GM19455 (cell line): ENCODE data around the gene LCE4A.
"Not testable (repeated sequence)": the region's sequence is repeated elsewhere in the genome, so short reads cannot be mapped to it uniquely, and the experiment has no call there.

Source experiments
- ATAC-seq: cut with Tn5 transposase; IDR thresholded peaks from one replicate; pipeline ENCODE4 v1.9.1; 2021; ENCODE audit not compliant: unreplicated experiment

LCE4A gene

GRCh38 chr1:152707860-152708259 lies at the start of gene LCE4A:
Gene LCE4A, plus strand, starts transcription at chr1:152708160. Its CDS starts 916 bp downstream, at chr1:152709076.
- ATAC-seq: no peak

GRCh38 chr1:152658649-152659048 lies 49.3 kb upstream of the LCE4A start:
- no peak for ATAC-seq

GRCh38 chr1:152663098-152663497 lies 44.9 kb upstream of the LCE4A start, which contains the start of gene LCE2D:
Gene LCE2D, plus strand, starts transcription at chr1:152663380. Its CDS starts 726 bp downstream, at chr1:152664106.
- ATAC-seq: no peak

GRCh38 chr1:152666171-152666570 lies 41.8 kb upstream of the LCE4A start:
- not testable (repeated sequence) for ATAC-seq

- ATAC-seq: no peak
These were observed 40.3 kb upstream of the LCE4A start for GRCh38 chr1:152667648-152668047.

GRCh38 chr1:152673016-152673415 lies 34.9 kb upstream of the LCE4A start:
- no peak for ATAC-seq

GRCh38 chr1:152674983-152675382 lies 33.0 kb upstream of the LCE4A start, which contains the start of gene LCE2C:
Gene LCE2C, plus strand, starts transcription at chr1:152675279. Its CDS starts 737 bp downstream, at chr1:152676016.
- not testable (repeated sequence) for ATAC-seq

GRCh38 chr1:152679459-152679858 lies 28.5 kb upstream of the LCE4A start:
- no peak for ATAC-seq

- ATAC-seq: no peak
These were observed 26.3 kb upstream of the LCE4A start for GRCh38 chr1:152681616-152682015.

GRCh38 chr1:152683846-152684245 lies 24.1 kb upstream of the LCE4A start:
- no peak for ATAC-seq

- ATAC-seq: not testable (repeated sequence)
These were observed 22.1 kb upstream of the LCE4A start, which contains the start of gene LCE2B for GRCh38 chr1:152685823-152686222. Gene LCE2B, plus strand, starts transcription at chr1:152686123. Its CDS starts 721 bp downstream, at chr1:152686844.

- no peak for ATAC-seq
These were observed 10.0 kb upstream of the LCE4A start, which contains the start of gene LCE2A for GRCh38 chr1:152697701-152698600. Gene LCE2A, plus strand, starts transcription at chr1:152698345. Its CDS starts 557 bp downstream, at chr1:152698902.

GRCh38 chr1:152699746-152700145 lies 8.2 kb upstream of the LCE4A start:
- no peak for ATAC-seq

- no peak for ATAC-seq
These were observed 10.3 kb downstream of the LCE4A start for GRCh38 chr1:152718238-152718637.

GRCh38 chr1:152725261-152725660 lies 17.3 kb downstream of the LCE4A start:
- ATAC-seq: no peak

GRCh38 chr1:152728986-152729385 lies 21.0 kb downstream of the LCE4A start:
- ATAC-seq: no peak

GRCh38 chr1:152735648-152736047 lies 27.7 kb downstream of the LCE4A start:
- ATAC-seq: no peak

GRCh38 chr1:152737997-152738396 lies 30.0 kb downstream of the LCE4A start:
- ATAC-seq: no peak

- no peak for ATAC-seq
These were observed 31.9 kb downstream of the LCE4A start for GRCh38 chr1:152739841-152740240.

GRCh38 chr1:152741656-152742055 lies 33.7 kb downstream of the LCE4A start:
- ATAC-seq: no peak

GRCh38 chr1:152743371-152744145 lies 35.6 kb downstream of the LCE4A start:
- ATAC-seq: no peak
